22Rv1 (cell line): ENCODE measurements around the gene FAM131C.

Experiments
- ZFX ChIP-seq: fragments of 450-650 bp; IDR thresholded peaks from 2 replicates; pipeline ENCODE4 v1.6.1; 2017; ENCODE audit warnings: antibody characterized with exemption, borderline replicate concordance
- TF ChIP-seq, protein P1 (sequence below): fragments of 450-650 bp; IDR thresholded peaks from 2 replicates; pipeline ENCODE4 v1.5.1; 2017; ENCODE audit warnings: mild to moderate bottlenecking

DNA sequence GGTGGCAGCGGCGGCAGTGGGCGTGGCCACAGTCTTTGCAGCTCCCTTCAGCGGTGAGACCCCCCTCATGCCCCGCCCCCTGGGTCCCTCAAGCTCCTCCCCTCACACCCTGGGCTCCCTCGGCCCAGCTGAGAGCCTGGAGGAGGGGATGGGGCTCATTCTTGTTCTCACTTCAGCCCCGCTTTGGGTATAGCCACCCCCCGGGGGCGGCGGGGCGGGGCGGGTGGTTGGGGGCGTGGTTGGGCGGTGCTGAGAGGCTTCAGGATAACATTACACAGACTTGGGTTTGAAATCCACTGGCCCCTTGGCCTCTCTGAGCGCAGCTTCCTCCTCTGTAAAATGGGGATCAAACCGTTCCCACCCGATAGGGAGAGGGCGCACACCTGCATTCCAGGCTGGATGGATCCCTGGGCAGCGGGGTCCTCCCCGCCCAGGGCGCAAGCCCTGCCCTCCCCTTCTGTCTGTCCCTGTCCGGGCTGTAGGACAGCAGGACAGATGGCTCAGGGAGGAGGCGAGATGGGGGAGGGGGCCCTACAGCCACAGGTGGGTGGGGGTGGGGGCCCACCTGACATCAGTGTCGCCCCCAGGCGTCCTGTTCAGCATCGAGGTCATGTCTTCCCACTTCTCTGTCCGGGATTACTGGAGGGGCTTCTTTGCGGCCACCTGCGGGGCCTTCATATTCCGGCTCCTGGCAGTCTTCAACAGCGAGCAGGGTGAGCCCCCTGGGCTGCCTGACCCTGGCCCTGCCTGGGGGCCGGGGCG, 46.5 kb downstream of the FAM131C start:
- TF ChIP-seq, protein P1, sequence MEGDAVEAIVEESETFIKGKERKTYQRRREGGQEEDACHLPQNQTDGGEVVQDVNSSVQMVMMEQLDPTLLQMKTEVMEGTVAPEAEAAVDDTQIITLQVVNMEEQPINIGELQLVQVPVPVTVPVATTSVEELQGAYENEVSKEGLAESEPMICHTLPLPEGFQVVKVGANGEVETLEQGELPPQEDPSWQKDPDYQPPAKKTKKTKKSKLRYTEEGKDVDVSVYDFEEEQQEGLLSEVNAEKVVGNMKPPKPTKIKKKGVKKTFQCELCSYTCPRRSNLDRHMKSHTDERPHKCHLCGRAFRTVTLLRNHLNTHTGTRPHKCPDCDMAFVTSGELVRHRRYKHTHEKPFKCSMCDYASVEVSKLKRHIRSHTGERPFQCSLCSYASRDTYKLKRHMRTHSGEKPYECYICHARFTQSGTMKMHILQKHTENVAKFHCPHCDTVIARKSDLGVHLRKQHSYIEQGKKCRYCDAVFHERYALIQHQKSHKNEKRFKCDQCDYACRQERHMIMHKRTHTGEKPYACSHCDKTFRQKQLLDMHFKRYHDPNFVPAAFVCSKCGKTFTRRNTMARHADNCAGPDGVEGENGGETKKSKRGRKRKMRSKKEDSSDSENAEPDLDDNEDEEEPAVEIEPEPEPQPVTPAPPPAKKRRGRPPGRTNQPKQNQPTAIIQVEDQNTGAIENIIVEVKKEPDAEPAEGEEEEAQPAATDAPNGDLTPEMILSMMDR: no peak
- no peak for TF ChIP-seq ZFX
